GM21529 (cell line): ENCODE measurements around the gene TP73.
"Not testable (repeated sequence)": the region's sequence is repeated elsewhere in the genome, so short reads cannot be mapped to it uniquely, and the experiment has no call there.

ENCODE experiments used
- ATAC-seq: cut with Tn5 transposase; IDR thresholded peaks from one replicate; pipeline ENCODE4 v1.9.1; 2021; ENCODE audit not compliant: unreplicated experiment

Gene TP73

DNA sequence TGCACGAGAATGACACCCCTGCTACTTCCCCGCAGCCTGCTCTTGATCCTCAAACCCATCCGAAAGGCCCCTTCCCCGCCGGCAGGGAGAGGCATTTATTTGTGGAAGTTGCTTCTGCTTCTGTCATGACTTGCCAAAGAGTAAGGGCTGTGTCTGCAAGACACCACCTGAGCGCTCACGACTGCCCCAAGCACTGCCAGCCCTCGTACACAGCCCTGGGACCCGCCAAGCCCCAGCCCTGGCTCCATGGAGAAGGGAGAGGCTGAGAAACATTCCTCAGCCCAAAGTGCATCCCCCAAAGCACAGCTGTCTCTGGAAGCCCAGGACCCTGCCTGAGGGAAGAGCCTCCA is 33.8 kb upstream of the TP73 start:
- no peak for ATAC-seq

- ATAC-seq = peak; percentile 73
Observed at GRCh38 chr1:3618881-3619671, 33.2 kb upstream of the TP73 start.

GRCh38 chr1:3620708-3621107 is 31.6 kb upstream of the TP73 start:
- ATAC-seq = no peak

GRCh38 chr1:3621151-3621671 is 31.1 kb upstream of the TP73 start:
- not testable (repeated sequence) for ATAC-seq

GRCh38 chr1:3622102-3622501 is 30.2 kb upstream of the TP73 start:
- ATAC-seq = not testable (repeated sequence)

DNA sequence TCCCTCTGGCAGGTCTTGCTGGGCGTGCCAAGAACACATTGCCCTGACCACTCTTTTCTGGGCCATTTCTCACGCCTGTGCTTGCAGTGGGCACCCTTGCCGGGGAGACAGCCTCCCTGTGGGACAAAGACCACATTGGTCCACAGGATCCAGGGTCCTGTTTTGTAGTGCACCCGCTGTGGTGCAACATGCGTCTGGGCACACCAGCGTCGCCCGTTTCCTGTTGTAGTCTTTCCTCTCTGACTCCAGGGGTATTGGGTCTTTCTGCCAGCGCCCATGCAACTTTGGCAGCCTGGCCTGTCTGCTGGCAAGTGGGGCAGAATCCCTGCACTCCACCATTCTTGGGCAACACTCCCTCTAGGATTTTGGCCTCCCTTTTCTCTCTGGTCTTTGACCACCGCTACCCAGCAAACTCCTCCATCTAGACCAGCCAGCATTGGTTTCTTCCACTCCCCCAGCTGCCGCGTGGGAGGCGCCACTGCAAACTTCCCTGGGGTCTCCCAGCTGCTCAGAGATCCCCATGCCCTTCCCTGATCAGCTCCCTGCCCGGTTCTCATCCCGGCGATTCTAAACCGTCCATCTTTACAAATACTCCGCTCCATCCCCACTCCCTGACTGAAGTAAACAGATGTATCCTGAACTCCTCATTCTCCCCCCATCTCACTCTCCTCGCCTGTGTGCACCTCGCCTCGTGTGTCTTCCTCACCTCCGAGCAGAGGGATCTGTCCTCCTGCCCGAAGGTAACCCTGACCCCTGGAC is 28.7 kb upstream of the TP73 start:
- no peak for ATAC-seq

- ATAC-seq = peak; percentile 94
Observed at GRCh38 chr1:3624200-3625136, 27.8 kb upstream of the TP73 start, which contains the start of gene TPRG1L. Gene TPRG1L, plus strand, starts transcription at chr1:3625015. Its CDS starts 58 bp downstream, at chr1:3625073.

GRCh38 chr1:3625151-3625907 is 27.0 kb upstream of the TP73 start:
- peak; percentile 11 for ATAC-seq

- ATAC-seq = no peak
Observed at GRCh38 chr1:3626025-3626424, 26.3 kb upstream of the TP73 start.

DNA sequence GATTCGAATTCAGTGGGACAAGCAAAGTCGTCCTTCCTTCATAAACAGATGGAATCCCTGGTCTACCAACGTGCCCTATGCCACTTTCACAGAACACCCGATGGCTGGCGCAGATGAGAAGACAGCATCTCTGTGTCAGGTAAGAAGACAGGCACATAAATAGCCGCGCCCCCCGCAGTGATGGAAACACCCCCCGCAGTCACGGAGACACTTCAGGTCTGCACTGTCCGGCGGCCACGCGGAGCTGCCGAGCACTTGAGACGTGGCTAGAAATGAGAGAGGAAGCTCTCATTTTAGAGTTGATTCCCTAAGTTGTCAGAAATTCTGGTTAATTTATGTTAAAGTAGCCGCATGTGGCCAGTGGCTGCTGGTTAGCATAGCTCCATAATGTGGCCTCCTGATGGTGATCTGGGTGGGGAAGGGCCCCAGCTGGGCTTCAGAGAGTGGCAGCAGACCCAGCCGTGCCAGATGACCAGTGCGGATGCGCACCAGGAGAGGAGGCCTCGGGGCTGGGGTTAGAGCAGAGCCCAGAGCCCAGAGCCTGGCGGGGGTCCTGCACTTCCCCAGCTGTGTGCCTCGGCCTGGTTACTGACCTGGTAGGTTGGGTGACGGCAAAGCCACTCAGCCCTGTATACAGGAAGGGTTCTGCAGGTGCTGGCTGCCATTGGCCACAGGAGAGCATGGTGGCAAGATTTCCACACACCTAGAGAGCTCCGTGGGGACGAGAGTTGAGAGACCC is 24.6 kb upstream of the TP73 start:
- ATAC-seq = no peak

DNA sequence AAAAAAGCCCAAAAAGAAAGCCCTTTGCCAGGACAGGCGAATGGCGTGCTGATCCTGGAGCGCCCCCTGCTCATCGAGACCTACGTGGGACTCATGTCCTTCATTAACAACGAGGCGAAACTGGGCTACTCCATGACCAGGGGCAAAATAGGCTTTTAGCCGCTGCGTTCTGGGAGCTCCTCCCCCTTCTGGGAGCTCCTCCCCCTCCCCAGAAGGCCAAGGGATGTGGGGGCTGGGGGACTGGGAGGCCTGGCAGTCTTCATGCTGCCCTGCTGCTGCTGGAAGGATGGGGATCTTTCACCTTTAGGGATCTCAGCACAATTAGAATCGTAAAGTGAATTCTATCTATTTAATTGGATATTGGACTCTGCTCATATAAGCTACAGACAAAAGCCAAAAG is 23.9 kb upstream of the TP73 start:
- no peak for ATAC-seq

DNA sequence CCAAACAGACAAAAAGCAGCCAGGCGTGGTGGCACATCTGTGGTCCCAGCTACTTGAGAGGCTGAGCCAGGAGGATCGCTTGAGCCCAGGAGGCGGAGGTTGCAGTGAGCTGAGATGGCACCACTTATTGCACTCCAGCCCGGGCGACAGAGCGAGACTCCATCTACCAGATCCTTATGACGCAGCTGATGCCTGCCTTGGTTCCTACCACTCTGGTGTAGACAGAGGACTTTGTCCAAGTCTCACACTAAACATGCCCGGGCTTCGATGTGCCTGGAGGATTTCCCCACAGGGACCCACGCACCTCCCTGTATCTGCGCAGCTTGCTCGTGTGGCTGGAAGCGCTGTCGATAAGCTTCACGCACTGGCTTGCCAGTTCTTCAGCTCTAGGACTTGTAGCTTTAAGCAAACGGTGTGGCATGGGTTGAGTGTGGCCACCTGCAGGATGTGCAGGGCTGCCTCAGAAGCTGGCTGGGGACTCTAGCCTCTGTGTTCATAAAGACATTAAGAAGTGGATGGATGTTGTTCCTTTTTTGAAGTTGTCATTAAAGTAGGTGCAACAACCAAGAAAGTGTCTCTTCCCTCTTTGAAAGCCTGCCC is 22.7 kb upstream of the TP73 start:
- ATAC-seq = no peak

DNA sequence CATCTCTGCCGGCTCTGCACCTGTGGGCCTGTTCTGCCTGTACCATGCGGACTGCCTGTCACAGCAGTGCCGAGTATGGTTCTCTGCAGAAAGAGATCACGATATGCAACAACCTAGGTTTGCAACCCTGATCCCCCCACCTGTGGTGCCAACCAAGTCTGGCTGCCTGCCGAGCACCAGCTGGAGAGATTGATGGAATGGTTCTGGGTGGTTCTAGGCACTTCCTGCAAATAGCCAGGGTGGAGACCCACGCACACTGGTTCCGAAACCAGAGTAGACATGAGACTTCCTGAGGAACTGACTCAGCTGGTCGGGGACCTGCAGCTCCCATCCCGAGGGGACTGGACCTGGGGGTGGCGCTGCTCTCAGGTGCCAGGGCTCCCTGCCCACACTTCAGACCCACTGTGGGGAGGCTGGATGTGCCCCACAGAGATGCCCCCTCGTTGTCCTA is 22.1 kb upstream of the TP73 start:
- no peak for ATAC-seq

DNA sequence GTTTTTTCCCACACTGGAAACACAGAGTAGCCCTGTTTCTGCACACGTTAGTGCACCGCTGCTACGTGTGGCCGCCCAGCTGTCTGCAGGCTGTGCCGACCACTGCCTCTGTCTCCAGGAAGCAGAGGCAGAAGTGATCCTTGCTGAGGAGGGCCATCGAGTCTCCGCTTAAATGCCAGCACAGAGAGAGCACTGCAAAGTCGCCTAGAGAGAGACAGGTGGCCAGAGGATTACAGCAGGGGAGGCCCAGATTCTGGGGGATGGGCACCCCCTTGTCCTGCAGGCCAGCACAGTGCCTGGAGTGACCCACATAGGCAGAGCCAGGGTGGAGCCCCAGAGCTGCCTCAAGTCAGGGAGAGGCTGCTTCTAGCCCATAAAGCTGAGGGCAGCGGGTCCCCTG is 21.4 kb upstream of the TP73 start:
- no peak for ATAC-seq

DNA sequence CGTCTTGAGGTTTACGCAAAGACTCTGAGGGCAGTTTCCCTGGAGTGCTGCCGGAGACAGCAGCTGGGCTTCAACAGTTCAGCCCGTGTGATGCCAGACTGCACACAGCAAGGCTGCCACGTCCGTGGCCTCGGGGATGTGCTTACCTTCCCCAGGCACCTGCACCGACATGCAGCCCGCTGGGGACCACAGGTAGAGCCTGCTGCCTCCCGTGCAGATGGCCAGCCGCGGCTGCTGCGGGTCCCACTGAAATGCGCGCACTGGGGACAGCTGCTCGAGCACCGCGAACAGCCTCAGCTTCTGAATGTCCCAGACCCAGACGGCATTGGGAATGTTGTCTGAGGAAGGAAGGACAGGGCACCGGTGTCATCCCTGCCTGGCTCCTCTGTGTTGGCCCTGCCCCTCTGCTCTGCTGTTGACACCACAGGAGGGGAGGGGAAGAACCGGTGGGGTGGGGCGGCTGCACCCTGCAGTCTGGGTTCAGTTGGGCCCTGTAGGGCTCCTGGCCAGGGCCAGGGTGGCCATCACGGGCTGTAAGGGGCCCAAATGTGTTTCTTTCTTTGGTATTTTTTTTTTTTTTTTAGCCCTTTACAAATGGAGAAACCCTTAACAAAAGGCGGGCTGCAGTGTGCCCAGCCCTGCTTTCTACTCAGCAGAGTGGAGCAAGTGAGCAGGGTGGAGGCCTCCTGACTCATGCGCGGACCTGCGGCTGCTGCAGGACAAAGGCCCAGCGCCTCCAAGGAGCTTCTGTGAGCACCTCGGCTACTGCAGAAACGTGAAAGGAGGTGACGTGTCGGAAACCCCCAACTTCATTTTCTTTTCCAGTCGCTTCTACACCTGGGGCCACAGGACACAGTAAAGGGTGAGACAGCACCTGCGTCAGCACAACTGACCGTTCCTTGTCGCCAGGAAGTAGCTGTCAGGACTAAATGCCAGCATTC is 20.7 kb upstream of the TP73 start:
- ATAC-seq = no peak

GRCh38 chr1:3632298-3632697 is 20.0 kb upstream of the TP73 start:
- ATAC-seq = no peak

DNA sequence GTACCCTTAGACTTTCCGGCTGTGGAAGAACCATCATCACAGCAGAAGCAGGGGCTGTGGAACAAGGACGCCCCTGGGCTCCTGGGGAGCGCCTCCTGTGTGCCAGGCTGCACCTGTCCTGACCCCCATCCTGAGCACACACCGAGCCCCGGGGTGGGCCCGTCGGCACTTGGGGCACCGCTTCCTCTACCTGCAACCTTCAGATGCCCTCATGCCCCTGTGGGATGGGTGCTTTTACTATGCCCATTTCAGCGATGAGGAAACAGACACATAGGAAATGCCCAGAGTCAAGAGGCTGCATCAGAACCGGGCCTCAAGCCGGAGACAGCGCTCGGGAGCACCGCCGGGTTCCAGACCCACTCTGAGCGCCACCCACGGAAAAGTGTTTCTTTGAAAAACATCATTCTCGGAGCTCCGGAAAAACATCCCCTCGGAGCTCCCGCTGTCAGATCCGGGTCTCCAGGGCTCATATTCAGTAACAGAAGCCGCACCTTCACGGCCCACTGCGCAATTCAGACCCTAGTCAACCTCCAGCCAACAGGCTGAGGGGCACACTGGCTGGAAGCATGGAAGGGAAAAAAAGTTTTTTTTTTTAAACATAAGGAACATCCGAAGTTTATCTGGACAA is 19.5 kb upstream of the TP73 start:
- ATAC-seq = no peak
